Adrenal gland (tissue), 5 donors: ENCODE data around the gene ARHGAP22.

Experiments
- POLR2A ChIP-seq, 2 donors: fragments of 450-650 bp; IDR thresholded peaks; one replicate each; pipeline ENCODE4 v1.6.1; 2017; ENCODE audit warnings: antibody characterized with exemption in 2 of 2, mild to moderate bottlenecking in 2 of 2, moderate library complexity in 1 of 2
- TF ChIP-seq, protein P1 (sequence below), 6 experiments: fragments of 450-650 bp in 4 of 6; fragments of 200-600 bp in 2 of 6; sonication (generic) in 1 of 6; IDR thresholded peaks; 1 replicate in 5 of 6; 2 replicates in 1 of 6; pipeline versions ENCODE4 v1.5.1 to v1.8.0; 2016 to 2021; ENCODE audit warnings: antibody characterized with exemption in 6 of 6, mild to moderate bottlenecking in 2 of 6, moderate library complexity in 1 of 6
- donor health status: DM: no; HTN: no; CAD: no.

DNA sequence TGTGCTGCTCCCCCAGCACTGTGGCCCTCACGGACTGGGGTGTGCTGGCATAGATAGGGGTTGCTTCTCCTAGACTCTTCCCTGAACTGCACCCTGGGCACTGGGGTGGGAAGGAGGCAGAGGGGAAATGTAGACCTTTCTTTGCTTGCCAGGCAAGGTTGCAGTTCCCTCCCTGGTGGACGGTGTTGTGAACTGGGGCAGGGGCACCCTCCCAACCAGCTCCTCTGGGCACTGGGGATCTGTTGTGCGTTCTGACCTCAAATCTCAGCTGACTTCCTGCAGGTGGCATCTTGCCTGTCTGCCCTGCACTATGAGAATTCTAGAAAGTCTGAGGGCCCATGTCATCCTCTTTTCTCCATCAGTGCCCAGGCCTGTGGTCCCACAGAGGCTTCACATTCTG is 53.9 kb downstream of the ARHGAP22 start:
- TF ChIP-seq POLR2A (IDR thresholded peaks at IDR 0.05) = no peak
- TF ChIP-seq, protein P1, sequence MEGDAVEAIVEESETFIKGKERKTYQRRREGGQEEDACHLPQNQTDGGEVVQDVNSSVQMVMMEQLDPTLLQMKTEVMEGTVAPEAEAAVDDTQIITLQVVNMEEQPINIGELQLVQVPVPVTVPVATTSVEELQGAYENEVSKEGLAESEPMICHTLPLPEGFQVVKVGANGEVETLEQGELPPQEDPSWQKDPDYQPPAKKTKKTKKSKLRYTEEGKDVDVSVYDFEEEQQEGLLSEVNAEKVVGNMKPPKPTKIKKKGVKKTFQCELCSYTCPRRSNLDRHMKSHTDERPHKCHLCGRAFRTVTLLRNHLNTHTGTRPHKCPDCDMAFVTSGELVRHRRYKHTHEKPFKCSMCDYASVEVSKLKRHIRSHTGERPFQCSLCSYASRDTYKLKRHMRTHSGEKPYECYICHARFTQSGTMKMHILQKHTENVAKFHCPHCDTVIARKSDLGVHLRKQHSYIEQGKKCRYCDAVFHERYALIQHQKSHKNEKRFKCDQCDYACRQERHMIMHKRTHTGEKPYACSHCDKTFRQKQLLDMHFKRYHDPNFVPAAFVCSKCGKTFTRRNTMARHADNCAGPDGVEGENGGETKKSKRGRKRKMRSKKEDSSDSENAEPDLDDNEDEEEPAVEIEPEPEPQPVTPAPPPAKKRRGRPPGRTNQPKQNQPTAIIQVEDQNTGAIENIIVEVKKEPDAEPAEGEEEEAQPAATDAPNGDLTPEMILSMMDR (IDR thresholded peaks at IDR 0.05) = no peak
